8988T (cell line): ENCODE measurements around the gene MPPED2.

Experiments used
- DNase-seq: peaks from one replicate; pipeline ENCODE4 v3.0.0; 2011

Gene MPPED2

GRCh38 chr11:30522536-30523243 is 63.5 kb downstream of the MPPED2 start:
- DNase-seq = no peak

DNA sequence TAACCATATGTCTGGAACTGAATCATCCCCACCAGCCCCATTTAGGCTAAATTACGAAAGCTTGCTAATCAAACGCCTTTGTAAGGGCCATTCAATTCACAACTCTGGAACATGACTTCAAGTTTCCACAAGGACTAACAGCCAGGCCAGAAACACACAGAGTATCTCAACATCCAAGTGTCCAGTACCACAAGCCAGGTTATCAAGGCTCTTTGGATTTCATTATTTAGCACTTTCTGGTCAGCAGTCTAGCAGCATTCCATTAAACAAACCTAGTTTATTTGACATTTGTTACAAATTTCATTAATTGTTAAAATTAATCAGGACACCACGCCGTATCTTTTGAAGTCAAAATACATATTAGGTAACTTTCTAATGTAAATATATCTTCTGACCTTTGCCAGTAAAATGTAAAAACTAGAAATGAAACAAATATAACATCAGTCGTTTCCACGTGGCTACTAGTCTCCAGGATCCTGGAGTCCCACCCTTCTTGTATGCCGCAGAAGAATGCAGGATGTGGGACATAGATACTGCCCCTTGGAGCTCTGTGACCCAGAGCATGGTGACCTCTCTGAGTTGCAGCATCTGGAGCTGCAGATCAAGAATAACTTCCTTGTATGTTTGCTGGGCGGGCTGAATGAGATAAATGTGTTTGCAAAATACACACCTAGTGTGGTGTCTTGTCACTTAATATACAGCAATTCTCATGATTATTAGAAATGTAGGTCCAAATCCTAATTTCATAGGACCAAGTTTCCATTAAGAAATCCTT is 64.7 kb downstream of the MPPED2 start:
- no peak for DNase-seq

GRCh38 chr11:30513087-30513486 is 73.1 kb downstream of the MPPED2 start:
- no peak for DNase-seq

GRCh38 chr11:30511408-30511807 is 74.7 kb downstream of the MPPED2 start:
- DNase-seq = no peak

GRCh38 chr11:30510750-30511149 is 75.4 kb downstream of the MPPED2 start:
- DNase-seq = no peak

DNA sequence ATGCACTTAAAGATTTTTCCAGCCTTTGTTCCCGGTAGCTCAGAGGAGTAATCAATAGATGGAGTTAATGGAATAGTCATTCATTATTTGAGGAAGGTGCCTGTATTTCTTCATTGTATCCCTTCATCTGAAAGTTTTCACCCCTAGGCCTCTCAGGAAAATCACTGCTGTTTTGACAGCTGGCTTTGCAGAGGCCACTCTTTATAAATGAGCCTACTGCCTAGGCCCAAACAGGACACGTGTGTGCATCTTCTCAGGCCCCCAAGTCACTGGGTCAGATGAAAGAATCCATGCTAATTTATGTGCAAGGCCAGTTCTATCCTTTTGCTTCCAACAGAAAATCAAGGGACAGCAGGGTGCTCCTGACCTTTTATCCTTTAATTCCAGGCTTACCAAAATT is 76.8 kb downstream of the MPPED2 start:
- no peak for DNase-seq

GRCh38 chr11:30508594-30508993 is 77.6 kb downstream of the MPPED2 start:
- DNase-seq = no peak

GRCh38 chr11:30505603-30506002 is 80.5 kb downstream of the MPPED2 start:
- no peak for DNase-seq

GRCh38 chr11:30504468-30504867 is 81.7 kb downstream of the MPPED2 start:
- no peak for DNase-seq

DNA sequence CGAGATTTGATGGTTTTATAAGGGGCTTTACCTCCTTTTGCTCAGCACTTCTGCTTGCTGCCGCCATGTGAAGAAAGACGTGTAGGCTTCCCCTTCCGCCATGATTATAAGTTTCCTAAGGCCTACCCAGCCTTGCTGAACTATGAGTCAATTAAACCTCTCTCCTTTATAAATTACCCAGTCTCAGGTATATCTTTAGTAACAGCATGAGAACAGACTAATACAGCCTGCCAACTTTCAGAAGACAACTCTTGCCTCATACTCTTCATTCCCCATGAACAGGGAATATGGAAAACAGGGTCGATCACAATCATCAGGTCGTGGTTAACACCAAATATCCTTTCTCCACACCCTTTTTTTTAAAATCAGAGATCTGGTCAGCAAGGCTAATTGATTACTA is 83.0 kb downstream of the MPPED2 start:
- DNase-seq = no peak

DNA sequence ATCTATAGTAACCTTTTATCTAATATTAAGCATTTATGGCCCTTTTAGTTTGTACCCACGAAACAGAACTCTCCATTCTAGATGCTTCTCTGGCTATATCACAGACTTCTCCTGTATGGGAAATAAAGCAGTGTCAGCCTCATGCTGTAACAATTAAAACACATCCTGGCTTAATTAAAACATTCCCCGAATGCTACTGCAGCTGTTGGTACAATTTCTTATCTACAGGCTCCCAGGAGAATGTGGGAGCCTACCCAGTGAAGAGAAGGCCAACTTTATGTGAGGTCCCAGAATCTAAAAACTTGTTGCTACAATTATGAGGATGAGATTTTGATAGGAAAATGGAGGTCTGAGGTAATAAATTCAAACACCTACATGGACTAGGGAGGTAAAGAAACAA is 83.8 kb downstream of the MPPED2 start:
- no peak for DNase-seq

GRCh38 chr11:30501744-30502143 is 84.4 kb downstream of the MPPED2 start:
- DNase-seq = no peak

- no peak for DNase-seq
Measured at GRCh38 chr11:30499940-30500339, 86.2 kb downstream of the MPPED2 start.

- DNase-seq = no peak
Measured at GRCh38 chr11:30497600-30497999, 88.6 kb downstream of the MPPED2 start.

DNA sequence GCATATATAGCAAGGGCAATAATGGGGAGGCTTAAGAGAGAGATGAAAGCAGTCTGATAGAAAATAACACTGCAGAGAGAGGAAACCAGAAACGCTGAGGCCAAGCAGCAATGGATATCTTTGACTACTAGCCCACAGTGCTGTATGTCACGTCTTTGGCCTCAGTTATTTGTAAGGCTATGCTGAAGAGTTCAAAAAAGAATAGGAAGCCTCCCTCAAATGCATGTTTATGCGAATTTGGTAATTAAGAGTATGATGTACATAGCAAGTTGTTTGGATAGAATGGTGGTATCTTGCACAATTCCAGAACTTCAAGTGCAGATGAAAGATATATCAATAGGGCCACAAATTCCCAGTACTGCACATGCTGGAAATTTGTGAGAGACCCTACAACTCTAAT is 89.2 kb downstream of the MPPED2 start:
- no peak for DNase-seq

GRCh38 chr11:30495437-30495836 is 90.7 kb downstream of the MPPED2 start:
- DNase-seq = no peak

DNA sequence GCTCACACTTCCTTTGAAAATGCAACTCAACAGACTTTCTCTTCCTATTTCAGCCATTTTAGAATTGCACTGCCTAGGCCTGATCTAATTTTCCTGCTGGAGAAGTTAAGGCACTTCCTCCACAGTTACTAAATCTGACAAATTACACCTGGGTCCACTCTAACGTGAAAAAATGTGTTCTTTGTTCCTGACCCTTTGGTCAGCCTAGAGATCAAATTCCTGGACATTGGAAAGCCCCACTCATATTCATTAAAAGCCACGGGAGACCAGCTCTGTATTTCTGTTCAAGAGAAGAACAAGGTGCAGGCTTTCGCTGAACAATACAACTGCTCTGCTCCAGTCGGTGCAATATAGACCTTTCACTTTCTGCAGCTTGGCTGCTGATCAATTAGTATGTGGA is 96.6 kb downstream of the MPPED2 start:
- no peak for DNase-seq

- DNase-seq = no peak
Measured at GRCh38 chr11:30489076-30489475, 97.1 kb downstream of the MPPED2 start.

DNA sequence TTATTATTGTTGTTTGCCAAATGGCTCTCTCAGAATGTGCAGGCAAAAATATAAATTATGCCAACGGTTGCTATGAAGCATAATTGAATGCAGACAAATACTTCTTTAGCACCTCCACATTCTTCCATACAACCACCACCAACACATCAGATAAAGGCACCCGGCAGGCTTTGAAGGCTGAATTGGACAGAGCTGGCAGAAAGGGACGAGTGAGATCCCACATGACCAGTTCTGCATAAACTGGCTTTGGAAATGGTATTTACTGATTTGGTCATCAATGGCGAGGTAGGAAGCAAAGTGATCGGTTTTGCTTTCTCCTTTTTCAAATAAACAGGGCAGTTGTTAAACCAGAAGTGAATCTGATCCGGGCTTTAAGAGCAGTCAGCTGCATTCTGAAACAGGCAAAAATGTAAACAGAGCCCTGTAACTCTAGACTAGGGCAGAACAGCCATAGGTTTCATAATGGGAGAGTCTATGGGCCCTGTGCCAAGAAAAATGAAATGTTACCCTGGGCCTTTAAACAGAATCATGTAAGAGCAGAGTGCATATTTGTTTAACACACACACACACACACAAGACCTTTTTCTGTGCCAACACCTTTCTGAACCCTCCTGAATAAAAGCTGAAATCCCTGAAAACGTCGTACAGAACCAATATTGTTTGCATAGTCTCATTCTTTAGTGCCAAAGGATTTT is 97.7 kb downstream of the MPPED2 start:
- DNase-seq = no peak

GRCh38 chr11:30487200-30487898 is 98.8 kb downstream of the MPPED2 start:
- DNase-seq = no peak

GRCh38 chr11:30485756-30486155 is 100.4 kb downstream of the MPPED2 start:
- DNase-seq = no peak

DNA sequence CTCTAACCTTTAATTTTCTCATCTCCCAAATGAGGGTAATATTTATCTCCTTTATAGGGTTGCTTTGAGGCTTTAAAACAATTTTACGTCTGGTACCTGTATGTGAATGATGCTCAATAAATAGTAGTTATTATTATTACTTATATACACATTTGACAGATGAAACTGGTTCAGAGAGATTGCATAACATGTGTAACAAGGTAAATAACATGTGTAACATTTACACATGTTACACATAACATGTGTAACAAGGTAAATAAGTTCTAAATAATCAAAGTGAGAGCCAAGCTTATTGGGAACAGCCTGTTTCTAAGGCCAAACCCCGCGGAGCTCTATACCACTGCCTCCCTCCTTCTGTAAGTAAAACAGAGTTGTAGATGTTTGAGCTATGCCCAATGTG is 100.9 kb downstream of the MPPED2 start:
- no peak for DNase-seq

DNA sequence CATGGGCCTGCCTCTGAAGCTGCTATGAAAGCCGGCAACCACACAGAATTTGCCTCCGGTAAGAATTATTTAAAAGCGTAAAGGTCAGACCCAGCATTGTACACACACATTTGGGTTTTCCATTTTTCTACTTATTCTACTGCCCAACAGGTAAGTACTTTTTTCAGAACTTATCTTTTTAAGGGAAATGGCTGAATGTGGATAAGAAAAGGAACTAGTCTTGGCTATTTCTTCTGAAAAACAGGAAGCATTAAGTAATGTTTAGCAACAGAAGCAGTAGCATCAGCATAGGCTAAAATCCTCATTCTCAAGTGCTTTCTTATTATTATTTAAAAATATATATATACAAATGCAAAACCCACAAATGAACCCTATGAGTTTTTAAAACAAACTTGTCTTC is 103.1 kb downstream of the MPPED2 start:
- DNase-seq = no peak
